ENCODE measurements around the gene CENPF.

The CENPF gene

DNA sequence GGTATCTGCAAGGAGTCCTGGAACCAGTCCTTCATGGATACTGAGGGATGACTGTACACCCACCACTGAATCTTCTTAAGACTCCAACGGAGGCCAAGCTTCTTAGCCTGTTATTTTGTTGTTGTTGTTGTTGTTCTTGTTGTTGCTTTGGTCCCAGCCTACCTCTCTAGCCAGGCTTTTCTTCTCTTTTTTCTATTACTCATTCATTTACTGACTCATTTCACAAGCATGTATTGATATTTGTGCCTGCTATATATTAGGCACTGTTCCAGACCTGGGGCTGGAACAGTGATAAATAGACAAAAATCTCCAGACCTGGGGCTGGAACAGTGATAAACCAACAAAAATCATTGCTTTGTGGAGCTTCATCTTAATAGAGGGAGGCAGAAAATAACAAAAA, 20.4 kb downstream of the CENPF start:
- Histone ChIP-seq H3K27me3 (ENCODE audit: insufficient read depth, low read length, poor library complexity) (no peaks in the 10 kb centered on the region), H3K4me3 (ENCODE audit: low read depth in 1 of 2, low read length in 2 of 2) (no peak overlapping the region), H3K36me3 (ENCODE audit: insufficient read depth, low read length) (peaks cover 95% of the 10 kb centered on the region), H3K27ac (ENCODE audit: low read length) (no peak overlapping the region), H3K79me2 (ENCODE audit: insufficient read depth, low read length) (peaks cover 13% of the 10 kb centered on the region; the same call in 1 of the 2 replicates), H4K20me1 (ENCODE audit: insufficient read depth, low read length) (peaks cover 6% of the 10 kb centered on the region; the same call in 1 of the 2 replicates), H2AFZ (ENCODE audit: low read depth, low read length) (no peak overlapping the region), H3K9ac (ENCODE audit: low read depth, low read length) (no peak overlapping the region), H3K9me3 (ENCODE audit: insufficient read depth, low read length, severe bottlenecking) (no peaks in the 10 kb centered on the region), H3K4me1 (ENCODE audit: insufficient read depth, low read length) (no peaks in the 10 kb centered on the region), H3K4me2 (ENCODE audit: insufficient read depth, low read length) (no peak overlapping the region)
- ATAC-seq (ENCODE audit: insufficient read depth, low read depth) (no peak), DNase-seq (no peak)
- no peak for TF ChIP-seq EZH2 (IDR thresholded peaks at IDR 0.05; ENCODE audit: borderline replicate concordance, low read depth, low read length, severe bottlenecking)
- TF ChIP-seq, protein P1, sequence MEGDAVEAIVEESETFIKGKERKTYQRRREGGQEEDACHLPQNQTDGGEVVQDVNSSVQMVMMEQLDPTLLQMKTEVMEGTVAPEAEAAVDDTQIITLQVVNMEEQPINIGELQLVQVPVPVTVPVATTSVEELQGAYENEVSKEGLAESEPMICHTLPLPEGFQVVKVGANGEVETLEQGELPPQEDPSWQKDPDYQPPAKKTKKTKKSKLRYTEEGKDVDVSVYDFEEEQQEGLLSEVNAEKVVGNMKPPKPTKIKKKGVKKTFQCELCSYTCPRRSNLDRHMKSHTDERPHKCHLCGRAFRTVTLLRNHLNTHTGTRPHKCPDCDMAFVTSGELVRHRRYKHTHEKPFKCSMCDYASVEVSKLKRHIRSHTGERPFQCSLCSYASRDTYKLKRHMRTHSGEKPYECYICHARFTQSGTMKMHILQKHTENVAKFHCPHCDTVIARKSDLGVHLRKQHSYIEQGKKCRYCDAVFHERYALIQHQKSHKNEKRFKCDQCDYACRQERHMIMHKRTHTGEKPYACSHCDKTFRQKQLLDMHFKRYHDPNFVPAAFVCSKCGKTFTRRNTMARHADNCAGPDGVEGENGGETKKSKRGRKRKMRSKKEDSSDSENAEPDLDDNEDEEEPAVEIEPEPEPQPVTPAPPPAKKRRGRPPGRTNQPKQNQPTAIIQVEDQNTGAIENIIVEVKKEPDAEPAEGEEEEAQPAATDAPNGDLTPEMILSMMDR (IDR thresholded peaks at IDR 0.05; ENCODE audit: borderline replicate concordance, extremely low read depth, low read length, poor library complexity, severe bottlenecking) = no peak

DNA sequence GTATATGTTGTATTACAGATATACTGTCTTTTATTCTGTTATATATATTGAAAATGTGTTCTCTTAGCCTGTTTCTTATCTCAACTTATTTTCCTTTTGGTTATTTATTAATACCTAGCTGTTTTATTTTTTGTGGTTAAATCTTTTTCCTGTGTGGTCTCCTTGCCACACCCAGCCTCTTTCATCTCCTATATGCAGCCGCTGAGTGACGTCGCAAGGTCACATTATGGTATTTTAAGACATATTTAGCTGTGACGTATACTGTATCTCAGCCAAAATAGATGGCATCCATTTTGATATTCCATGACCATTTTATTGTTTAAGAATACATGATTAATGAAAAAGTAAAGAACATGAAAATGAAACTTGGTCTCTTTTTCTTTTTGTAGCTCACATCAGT, 29.1 kb downstream of the CENPF start:
- Histone ChIP-seq H3K9me3 (ENCODE audit: insufficient read depth, low read length, severe bottlenecking) (no peaks in the 10 kb centered on the region), H2AFZ (ENCODE audit: low read depth, low read length) (no peak overlapping the region), H3K27ac (ENCODE audit: low read length) (no peak overlapping the region), H3K36me3 (ENCODE audit: insufficient read depth, low read length) (peaks cover 97% of the 10 kb centered on the region), H3K79me2 (ENCODE audit: insufficient read depth, low read length) (peaks cover 18% of the 10 kb centered on the region), H4K20me1 (ENCODE audit: insufficient read depth, low read length) (peaks cover 14% of the 10 kb centered on the region), H3K9ac (ENCODE audit: low read depth, low read length) (no peak overlapping the region), H3K27me3 (ENCODE audit: insufficient read depth, low read length, poor library complexity) (no peaks in the 10 kb centered on the region), H3K4me3 (ENCODE audit: low read depth in 1 of 2, low read length in 2 of 2) (no peak overlapping the region), H3K4me2 (ENCODE audit: insufficient read depth, low read length) (no peak overlapping the region), H3K4me1 (ENCODE audit: insufficient read depth, low read length) (no peaks in the 10 kb centered on the region; the same call in 1 of the 2 replicates)
- TF ChIP-seq EZH2 (IDR thresholded peaks at IDR 0.05; ENCODE audit: borderline replicate concordance, low read depth, low read length, severe bottlenecking) = no peak
- TF ChIP-seq, protein P1 (IDR thresholded peaks at IDR 0.05; ENCODE audit: borderline replicate concordance, extremely low read depth, low read length, poor library complexity, severe bottlenecking) = no peak
- DNase-seq (peak; percentile 33), ATAC-seq (ENCODE audit: insufficient read depth, low read depth) (peak; percentile 73)

DNA sequence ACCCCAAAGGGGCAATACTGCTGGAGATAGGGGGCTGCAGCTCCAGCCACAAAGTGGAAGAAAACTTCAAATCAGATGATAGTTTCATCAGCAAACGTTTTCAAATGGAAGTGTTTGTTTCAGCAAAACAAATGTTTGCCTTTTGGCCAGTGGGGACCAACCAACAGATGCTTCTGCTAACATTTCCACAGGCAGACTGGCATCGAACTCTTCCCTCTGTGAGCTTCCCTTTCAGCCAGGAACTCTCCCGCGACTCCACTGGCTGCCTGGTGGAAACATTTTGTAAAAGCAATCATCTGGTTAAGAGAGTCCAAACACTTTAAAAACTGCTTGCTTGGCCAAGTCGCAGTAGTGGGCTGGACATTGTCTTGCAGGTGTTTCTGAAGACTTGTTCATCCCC, 30.7 kb downstream of the CENPF start:
- Histone ChIP-seq H3K9me3 (ENCODE audit: insufficient read depth, low read length, severe bottlenecking) (no peaks in the 10 kb centered on the region), H2AFZ (ENCODE audit: low read depth, low read length) (no peak overlapping the region), H3K79me2 (ENCODE audit: insufficient read depth, low read length) (peaks cover 18% of the 10 kb centered on the region), H3K4me1 (ENCODE audit: insufficient read depth, low read length) (no peaks in the 10 kb centered on the region; the same call in 1 of the 2 replicates), H3K9ac (ENCODE audit: low read depth, low read length) (no peak overlapping the region), H3K27me3 (ENCODE audit: insufficient read depth, low read length, poor library complexity) (no peaks in the 10 kb centered on the region), H3K4me3 (ENCODE audit: low read depth in 1 of 2, low read length in 2 of 2) (no peak overlapping the region), H4K20me1 (ENCODE audit: insufficient read depth, low read length) (peaks cover 11% of the 10 kb centered on the region), H3K4me2 (ENCODE audit: insufficient read depth, low read length) (no peak overlapping the region), H3K36me3 (ENCODE audit: insufficient read depth, low read length) (peaks cover 100% of the 10 kb centered on the region), H3K27ac (ENCODE audit: low read length) (no peak overlapping the region)
- DNase-seq (no peak), ATAC-seq (ENCODE audit: insufficient read depth, low read depth) (no peak)
- TF ChIP-seq EZH2 (IDR thresholded peaks at IDR 0.05; ENCODE audit: borderline replicate concordance, low read depth, low read length, severe bottlenecking) = no peak
- TF ChIP-seq, protein P1 (IDR thresholded peaks at IDR 0.05; ENCODE audit: borderline replicate concordance, extremely low read depth, low read length, poor library complexity, severe bottlenecking) = no peak

DNA sequence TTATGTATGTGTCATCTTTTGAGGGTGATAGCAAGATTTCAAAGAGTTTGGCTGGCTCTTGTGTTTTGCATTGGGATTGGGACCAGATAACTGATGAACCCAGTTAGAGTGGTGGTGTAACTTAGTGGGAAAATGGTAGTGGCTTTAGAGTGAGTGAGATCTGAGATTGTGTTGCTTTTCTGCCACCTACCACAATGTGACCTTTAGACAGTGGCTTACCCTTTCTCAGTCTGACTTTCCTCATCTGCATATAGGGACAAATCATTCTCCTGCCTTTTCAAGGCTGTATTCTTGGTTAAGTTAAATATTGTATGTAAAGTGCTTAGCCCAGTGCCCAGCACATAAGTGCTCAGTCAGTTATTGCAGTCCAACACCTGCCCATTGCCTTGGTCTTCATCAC, 31.3 kb downstream of the CENPF start:
- Histone ChIP-seq H3K79me2 (ENCODE audit: insufficient read depth, low read length) (peaks cover 14% of the 10 kb centered on the region), H3K9me3 (ENCODE audit: insufficient read depth, low read length, severe bottlenecking) (no peaks in the 10 kb centered on the region), H3K27ac (ENCODE audit: low read length) (no peak overlapping the region), H3K4me2 (ENCODE audit: insufficient read depth, low read length) (no peak overlapping the region), H3K9ac (ENCODE audit: low read depth, low read length) (no peak overlapping the region), H3K27me3 (ENCODE audit: insufficient read depth, low read length, poor library complexity) (no peaks in the 10 kb centered on the region), H3K4me1 (ENCODE audit: insufficient read depth, low read length) (no peaks in the 10 kb centered on the region; the same call in 1 of the 2 replicates), H4K20me1 (ENCODE audit: insufficient read depth, low read length) (peaks cover 11% of the 10 kb centered on the region), H3K36me3 (ENCODE audit: insufficient read depth, low read length) (peaks cover 100% of the 10 kb centered on the region), H2AFZ (ENCODE audit: low read depth, low read length) (no peak overlapping the region), H3K4me3 (ENCODE audit: low read depth in 1 of 2, low read length in 2 of 2) (no peak overlapping the region)
- no peak for DNase-seq
- TF ChIP-seq, protein P1 (IDR thresholded peaks at IDR 0.05; ENCODE audit: borderline replicate concordance, extremely low read depth, low read length, poor library complexity, severe bottlenecking) = no peak
- TF ChIP-seq EZH2 (IDR thresholded peaks at IDR 0.05; ENCODE audit: borderline replicate concordance, low read depth, low read length, severe bottlenecking) = no peak
- ATAC-seq (ENCODE audit: insufficient read depth, low read depth) = no peak
